ENCODE data around the gene CREG1. TPM values are rescaled to one million over a fixed set of nuclear protein-coding genes. Genes with fewer than 3 reads are reported as not detected.

CREG1 gene
- total and polyA plus RNA-seq, 2 of the 8 experiments (the other 6 are each of a cell fraction or from before 2014, with no cell fraction given): 29.8 to 30.1 TPM

- Histone ChIP-seq H2BK120ac (replicated peaks; ENCODE audit: low read depth, low read length) (no peak overlapping the region), H3K4ac (replicated peaks; ENCODE audit: insufficient read length, low read depth, low read length) (no peak overlapping the region), H3K56ac (replicated peaks; ENCODE audit: insufficient read length, low read depth, low read length) (no peak overlapping the region), H2BK15ac (ENCODE audit: low read length) (no peak overlapping the region), H2BK5ac (ENCODE audit: low read depth, low read length) (no peak overlapping the region), H3K4me2 (ENCODE audit: insufficient read depth in 1 of 2, low read depth in 2 of 2, low read length in 2 of 2) (no peak overlapping the region), H3K18ac (ENCODE audit: extremely low read depth, low read length) (no peak overlapping the region), H3K79me1 (ENCODE audit: low read depth, low read length) (no peaks in the 10 kb centered on the region), H3K4me3 (ENCODE audit: extremely low read depth in 1 of 4, insufficient read depth in 2 of 4, low read depth in 3 of 4, low read length in 4 of 4) (no peak overlapping the region), H2BK20ac (ENCODE audit: low read length) (no peak overlapping the region), H2BK12ac (ENCODE audit: low read depth, low read length) (no peak overlapping the region), H4K91ac (replicated peaks; ENCODE audit: insufficient read length, low read length) (no peak overlapping the region), H3K14ac (ENCODE audit: insufficient read length) (no peak overlapping the region), H3K36me3 (ENCODE audit: control insufficient read depth in 2 of 4, insufficient read depth in 4 of 4, low read length in 3 of 4) (no peaks in the 10 kb centered on the region), H2AK5ac (ENCODE audit: low read depth, low read length) (no peak overlapping the region), H3K27me3 (replicated peaks in 1 of 4; ENCODE audit: control insufficient read depth in 3 of 4, extremely low read depth in 1 of 4, insufficient read depth in 3 of 4, low read length in 3 of 4) (no peaks in the 10 kb centered on the region), H3K23me2 (ENCODE audit: low read depth, low read length) (no peaks in the 10 kb centered on the region), H4K20me1 (replicated peaks in 1 of 2; ENCODE audit: control insufficient read depth in 1 of 2, insufficient read depth in 2 of 2, low read length in 2 of 2) (no peaks in the 10 kb centered on the region), H4K8ac (ENCODE audit: extremely low read depth, insufficient read depth, low read length) (no peak overlapping the region), H3K23ac (ENCODE audit: insufficient read length) (no peak overlapping the region), H4K5ac (ENCODE audit: insufficient read length, low read depth, low read length) (no peak overlapping the region), H3K27ac (ENCODE audit: low read depth, low read length) (no peak overlapping the region), H3K79me2 (ENCODE audit: control insufficient read depth in 1 of 2, insufficient read depth in 2 of 2, low read length in 2 of 2) (no peaks in the 10 kb centered on the region), H3K9ac (replicated peaks in 1 of 4; ENCODE audit: extremely low read depth in 1 of 4, low read depth in 3 of 4, low read length in 3 of 4) (no peak overlapping the region), H3K9me3 (ENCODE audit: insufficient read depth in 2 of 2, low read depth in 1 of 2, low read length in 1 of 2) (no peaks in the 10 kb centered on the region), H2AFZ (ENCODE audit: low read length) (no peak overlapping the region), H3K4me1 (replicated peaks in 1 of 4; ENCODE audit: control insufficient read depth in 3 of 4, insufficient read depth in 4 of 4, low read length in 3 of 4) (no peaks in the 10 kb centered on the region)
- no peak for FAIRE-seq
- ChIA-PET POLR2A (ENCODE audit: partially characterized antibody) (no interaction called here), CTCF (ENCODE audit: partially characterized antibody) (interaction anchor here (0.6 kb wide), 1 partner anchor 10 kb away, joined by 3 read pairs; no protein-coding TSS in a partner anchor)
- TF ChIP-seq CHD2 (IDR thresholded peaks at IDR 0.05; ENCODE audit: low read length): no peak
- no peak for TF ChIP-seq KDM4A (IDR thresholded peaks at IDR 0.05; ENCODE audit: low read depth, low read length, severe bottlenecking)
- no peak for TF ChIP-seq CHD1 (IDR thresholded peaks at IDR 0.05; ENCODE audit: low read depth, low read length)
- no peak for TF ChIP-seq SIRT6 (IDR thresholded peaks at IDR 0.05; ENCODE audit: low read length)
- no peak for TF ChIP-seq ZNF274 (IDR thresholded peaks at IDR 0.05; ENCODE audit: borderline replicate concordance, extremely low read depth, low read length)
- no peak for TF ChIP-seq GABPA (IDR thresholded peaks at IDR 0.05; ENCODE audit: borderline replicate concordance, insufficient read depth, low read length)
- no peak for TF ChIP-seq POLR2AphosphoS5 (IDR thresholded peaks at IDR 0.05; ENCODE audit: low read depth, low read length)
- TF ChIP-seq HDAC2 (IDR thresholded peaks at IDR 0.05; ENCODE audit: borderline replicate concordance in 1 of 2, low read depth in 2 of 2, low read length in 2 of 2): no peak
- TF ChIP-seq RNF2 (IDR thresholded peaks at IDR 0.05; ENCODE audit: borderline replicate concordance, low read depth, low read length, missing control alignments, poor library complexity, severe bottlenecking): no peak
- TF ChIP-seq CTBP2 (IDR thresholded peaks at IDR 0.05; ENCODE audit: borderline replicate concordance, insufficient read depth, insufficient read length, low read length): no peak
- no peak for TF ChIP-seq TAF7 (optimal IDR thresholded peaks at IDR 0.05; ENCODE audit: borderline replicate concordance, low read depth, low read length)
- DNase-seq (ENCODE audit: low read depth in 1 of 2, low spot score in 2 of 2): no peak
Measured at GRCh38 chr1:167592475-167592874, 38.9 kb upstream of the CREG1 start.

Measured in H1 (cell line).